Right ventricle myocardium inferior (tissue), 1 donor: ENCODE measurements around the gene THTPA. TPM values are rescaled to one million over a fixed set of nuclear protein-coding genes. Genes with fewer than 3 reads are reported as not detected.

ENCODE experiments used
- ATAC-seq: fragments of 200-7000 bp; cut with Tn5 transposase; one replicate; pipeline ENCODE4 v1.9.1; 2020; ENCODE audit warnings: mild to moderate bottlenecking, moderate library complexity
- DNase-seq: peaks from one replicate; pipeline ENCODE4 v3.0.0; 2021; ENCODE audit errors: missing footprints
- intact Hi-C: fragments of 100-400 bp; cut with DNase I; formaldehyde crosslinking; loops from one replicate; pipeline ENCODE4 v1.11.0; 2022
- total RNA-seq: library from RNA; stranded (reverse); fragmentation: NEBNext Ultra II Directional; extraction: Animal tissue kit (Norgen Biotek cat#: 25700); gene quantifications from one replicate; pipeline ENCODE4 v1.2.1, GENCODE V29; 2021
- donor health status: DM: no; HTN: yes; CAD: no; lungs with severe emphysema.

The THTPA gene
- total RNA-seq, 1 donor from 2014 or later: 16.0 TPM

- no peak for ATAC-seq
- intact Hi-C loops: no loop called here
- no peak for DNase-seq
These were observed 7.4 kb upstream of the THTPA start for GRCh38 chr14:23548351-23549318.

GRCh38 chr14:23550131-23550811 is 5.8 kb upstream of the THTPA start:
- DNase-seq: no peak
- intact Hi-C loops: no loop called here
- no peak for ATAC-seq

- DNase-seq: no peak
These were observed 5.2 kb upstream of the THTPA start for GRCh38 chr14:23550812-23551265.

DNA sequence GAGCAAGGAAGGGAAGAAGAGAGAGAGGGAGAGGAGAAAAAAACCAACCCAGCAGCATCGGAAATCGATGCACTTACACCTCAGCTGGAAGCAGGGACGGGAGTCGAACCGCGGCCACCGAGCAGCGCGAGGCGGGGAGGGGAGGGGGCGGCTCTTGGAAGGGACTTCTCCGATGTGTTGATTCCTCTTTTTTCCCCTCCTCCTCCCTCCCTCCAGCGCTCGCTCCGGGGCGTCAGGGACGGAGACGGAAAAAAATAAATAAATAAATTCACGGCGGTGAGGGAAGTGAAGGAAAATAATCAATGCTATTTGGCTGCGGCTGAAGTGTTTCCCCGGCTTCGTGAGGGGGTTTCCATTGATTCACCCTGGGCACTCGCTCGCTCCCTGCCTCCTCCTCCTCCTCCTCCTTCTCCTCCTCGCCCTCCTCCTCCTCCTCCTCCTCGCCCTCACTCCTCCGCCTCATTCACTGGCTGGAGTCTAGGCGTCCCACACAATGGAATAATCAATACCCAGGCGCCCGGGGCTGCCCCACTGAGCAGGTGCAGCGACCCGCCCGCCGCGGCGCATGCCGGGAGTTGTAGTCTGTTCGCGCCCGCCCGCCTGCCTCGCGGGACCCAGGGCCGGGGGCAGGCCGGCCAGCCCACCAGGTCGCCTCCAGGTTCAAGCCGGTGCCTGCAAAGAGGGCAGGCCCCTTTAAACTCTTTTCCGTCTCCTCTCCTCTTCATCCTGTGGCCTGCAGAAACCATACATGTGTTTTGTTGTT is 4.6 kb upstream of the THTPA start, which contains the start of gene ZFHX2:
ZFHX2 (minus strand) TSS at position 500 of the 763 bp plus-strand sequence. CDS start 16,440 bp downstream, outside the sequence.
- peak; percentile 68 for ATAC-seq
- intact Hi-C loops: no loop called here
- peak; percentile 94 for DNase-seq

More at GRCh38 chr14:23550812-23551265, 5.2 kb upstream of the THTPA start:
- intact Hi-C loops: no loop called here
- ATAC-seq: peak; percentile 10

DNA sequence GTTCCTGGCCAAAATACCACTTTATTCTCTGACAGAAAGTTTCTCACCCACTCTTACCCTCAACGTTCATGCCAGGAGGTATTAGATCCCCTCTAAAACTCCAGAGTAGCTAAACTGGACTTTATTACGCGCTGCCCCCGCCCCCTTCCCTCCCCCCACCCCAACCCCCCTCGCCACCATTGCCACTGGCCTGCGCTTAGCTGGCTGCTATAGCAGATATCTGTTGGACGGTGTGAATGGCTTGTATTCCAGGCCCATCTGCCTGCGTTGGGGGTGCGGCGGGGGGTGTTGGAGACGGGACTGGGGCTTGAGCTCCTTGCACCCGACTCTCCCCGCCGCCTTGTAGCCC is 564 bp upstream of the THTPA start:
- intact Hi-C loops: loop anchor here (5.0 kb wide), 1 partner anchor 233 kb away; the partner anchor contains the start of gene PABPN1
- DNase-seq (no peak), ATAC-seq (no peak)

DNA sequence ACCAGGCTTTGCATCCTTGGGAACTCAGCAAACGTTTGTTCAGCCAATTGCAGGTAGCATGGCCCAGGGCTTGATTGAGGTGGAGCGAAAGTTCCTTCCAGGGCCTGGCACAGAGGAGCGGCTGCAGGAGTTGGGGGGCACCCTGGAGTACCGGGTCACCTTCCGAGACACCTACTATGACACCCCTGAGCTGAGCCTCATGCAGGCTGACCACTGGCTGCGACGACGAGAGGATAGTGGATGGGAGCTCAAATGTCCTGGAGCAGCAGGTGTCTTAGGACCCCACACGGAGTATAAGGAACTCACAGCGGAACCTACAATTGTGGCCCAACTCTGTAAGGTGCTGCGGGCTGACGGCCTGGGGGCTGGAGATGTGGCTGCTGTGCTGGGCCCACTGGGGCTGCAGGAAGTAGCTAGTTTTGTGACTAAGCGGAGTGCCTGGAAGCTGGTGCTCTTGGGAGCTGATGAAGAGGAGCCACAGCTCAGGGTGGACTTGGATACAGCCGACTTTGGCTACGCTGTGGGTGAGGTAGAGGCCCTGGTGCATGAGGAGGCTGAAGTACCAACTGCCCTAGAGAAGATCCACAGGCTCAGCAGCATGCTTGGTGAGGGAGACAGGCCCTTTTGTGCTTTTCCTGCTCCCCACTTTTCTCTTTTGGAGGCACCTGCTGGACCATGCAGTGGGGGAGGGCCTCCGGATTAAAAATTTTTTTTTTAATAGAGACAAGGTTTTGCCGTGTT is 799 bp downstream of the THTPA start:
- DNase-seq (no peak), ATAC-seq (no peak)
- intact Hi-C loops: loop anchor here (5.0 kb wide), 1 partner anchor 235 kb away; the partner anchor contains the start of gene PABPN1

DNA sequence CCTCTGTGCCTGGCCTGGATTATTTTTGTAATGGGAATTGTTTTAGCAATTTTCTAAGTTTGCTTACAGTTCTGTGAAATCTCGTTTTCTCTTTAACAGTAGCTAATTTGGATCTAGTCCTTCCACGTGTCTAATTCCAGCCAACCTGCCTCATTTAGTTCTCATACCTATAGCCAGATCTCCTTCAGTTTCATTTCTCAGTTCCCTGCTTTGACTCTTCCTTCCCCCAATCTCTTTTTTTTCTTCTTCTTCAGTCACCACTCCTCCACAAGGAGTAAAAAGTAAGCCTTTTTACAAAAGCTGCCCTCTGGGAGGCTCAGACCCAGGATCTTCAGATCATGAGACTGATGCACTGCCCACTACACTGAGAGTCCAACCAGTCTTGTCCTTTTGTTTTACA is 1.4 kb downstream of the THTPA start:
- ATAC-seq: no peak
- no peak for DNase-seq
- intact Hi-C loops: loop anchor here (5.0 kb wide), 1 partner anchor 235 kb away; the partner anchor contains the start of gene PABPN1

DNA sequence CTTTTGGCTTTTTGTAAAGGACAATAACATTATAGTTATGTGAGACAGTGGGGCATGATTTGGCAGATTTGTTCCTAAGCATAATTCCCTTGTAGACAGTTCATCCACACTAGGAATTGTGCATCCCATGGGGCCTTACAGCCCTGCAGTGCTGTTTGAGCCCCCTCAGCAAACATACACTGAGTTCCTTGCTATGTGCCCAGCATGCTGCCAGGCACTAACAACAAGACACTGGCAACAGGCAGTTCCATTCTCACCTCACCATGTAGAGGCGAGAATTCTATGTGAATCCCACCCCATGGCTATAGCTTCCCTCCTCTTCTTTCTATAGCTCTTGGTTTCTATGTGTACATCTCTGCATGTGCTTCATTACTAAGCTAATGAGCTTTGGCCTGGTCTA is 1.9 kb downstream of the THTPA start:
- ATAC-seq: no peak
- no peak for DNase-seq
- intact Hi-C loops: loop anchor here (5.0 kb wide), 1 partner anchor 236 kb away; the partner anchor contains the start of gene PABPN1

- intact Hi-C loops: loop anchor here (5.0 kb wide), 1 partner anchor 236 kb away; the partner anchor contains the start of gene PABPN1
- DNase-seq (no peak), ATAC-seq (no peak)
These were observed 2.4 kb downstream of the THTPA start for GRCh38 chr14:23558346-23559009.

DNA sequence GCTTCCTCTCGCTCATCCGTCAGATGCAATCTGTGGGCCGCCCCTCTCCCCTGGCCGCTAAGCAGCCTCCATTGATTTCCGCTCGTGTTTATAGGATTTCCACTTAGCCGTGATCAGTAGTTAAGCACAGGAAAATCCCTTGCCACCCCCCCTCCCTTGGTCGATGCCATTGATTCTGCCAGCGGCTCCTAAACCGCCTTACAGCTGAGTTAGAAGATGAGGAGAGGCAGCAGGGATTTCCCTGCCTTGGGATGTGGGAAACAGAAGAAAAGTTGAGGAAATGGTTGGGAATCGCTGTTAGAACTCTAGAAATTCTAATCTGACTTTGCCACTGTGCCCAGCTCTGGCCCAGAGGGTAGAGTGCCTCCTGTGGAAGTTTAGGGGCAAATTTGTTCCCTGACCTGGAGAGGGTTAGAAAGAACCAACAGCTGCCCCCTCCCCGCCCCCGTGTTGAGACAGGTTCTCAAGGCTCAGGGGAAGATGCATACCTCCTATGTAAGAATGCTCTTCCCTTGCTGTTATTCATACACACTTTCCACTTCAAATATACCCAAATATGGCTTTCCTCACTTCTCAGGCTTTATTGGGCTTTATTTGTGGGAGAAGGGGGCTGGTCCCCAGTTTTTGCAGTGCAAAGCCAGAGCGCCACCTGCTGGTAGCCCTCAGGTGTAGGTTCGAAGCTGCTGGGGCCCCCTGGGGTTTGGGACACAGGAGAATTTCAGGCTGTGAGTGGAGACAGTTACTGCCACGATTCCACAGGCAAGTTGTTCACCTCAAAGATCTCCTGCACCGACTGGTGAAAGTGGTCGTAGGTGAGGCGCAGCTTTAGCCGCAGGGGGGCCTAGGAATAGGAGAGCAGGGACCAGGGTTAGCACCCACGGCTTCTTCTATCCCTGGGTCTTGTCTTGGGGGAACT is 3.2 kb downstream of the THTPA start:
- ATAC-seq (no peak), DNase-seq (no peak)
- intact Hi-C loops: loop anchor here (5.0 kb wide), 1 partner anchor 237 kb away; the partner anchor contains the start of gene PABPN1

DNA sequence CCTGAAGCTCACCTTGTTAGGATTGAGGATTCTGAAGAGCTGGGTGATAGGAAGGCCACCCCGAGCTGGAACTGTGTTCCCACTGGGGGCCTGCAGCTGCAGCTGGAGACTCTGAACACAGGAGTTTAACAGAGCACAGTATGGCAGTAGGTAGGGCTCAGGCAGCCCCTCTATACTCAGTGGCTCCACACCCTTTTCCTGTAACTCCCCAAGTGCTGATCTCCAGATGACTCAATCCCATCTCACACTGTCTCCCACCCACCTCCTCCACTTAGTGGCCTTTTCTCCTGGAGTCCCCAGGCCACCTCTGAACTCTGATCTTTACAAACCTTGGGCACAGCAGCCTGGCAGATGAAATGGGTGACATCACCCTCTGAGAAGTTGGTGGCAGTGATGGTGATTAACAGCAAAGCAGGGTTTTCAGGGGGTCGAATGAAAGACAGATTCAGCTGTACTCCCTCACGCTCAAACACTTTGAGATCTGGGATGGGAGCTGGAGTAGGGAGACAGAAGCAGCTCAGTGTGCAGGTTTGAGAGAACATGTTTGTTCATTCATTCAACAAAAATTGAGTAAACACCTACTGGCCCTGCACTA is 4.0 kb downstream of the THTPA start:
- ATAC-seq (no peak), DNase-seq (no peak)
- intact Hi-C loops: loop anchor here (5.0 to 10.0 kb wide), 2 partner anchors 238 to 295 kb away; partner anchors contain the start of gene PABPN1

GRCh38 chr14:23561259-23561658 is 5.2 kb downstream of the THTPA start:
- no peak for ATAC-seq
- DNase-seq: no peak

GRCh38 chr14:23561873-23562821 is 6.1 kb downstream of the THTPA start:
- DNase-seq: no peak
- intact Hi-C loops: loop anchor here (2.0 to 10.0 kb wide), 2 partner anchors 83 to 297 kb away; no protein-coding TSS in a partner anchor
- ATAC-seq: no peak

More at GRCh38 chr14:23561259-23561658, 5.2 kb downstream of the THTPA start:
- intact Hi-C loops: loop anchor here (10.0 kb wide), 1 partner anchor 296 kb away; no protein-coding TSS in a partner anchor

GRCh38 chr14:23562822-23563472 is 6.9 kb downstream of the THTPA start:
- ATAC-seq: no peak
- intact Hi-C loops: loop anchor here (2.0 to 10.0 kb wide), 2 partner anchors 84 to 298 kb away; no protein-coding TSS in a partner anchor
- no peak for DNase-seq
